HG03097 (cell line): Measurements from ENCODE around the gene MRPS18B.
A peak's percentile ranks its signal among the peaks of the same experiment; 100 is the strongest.
"Not testable (repeated sequence)": the region's sequence is repeated elsewhere in the genome, so short reads cannot be mapped to it uniquely, and the experiment has no call there.

Source experiments
- ATAC-seq: cut with Tn5 transposase; IDR thresholded peaks from one replicate; pipeline ENCODE4 v1.9.1; 2021; ENCODE audit not compliant: unreplicated experiment, low FRiP score

The MRPS18B gene

DNA sequence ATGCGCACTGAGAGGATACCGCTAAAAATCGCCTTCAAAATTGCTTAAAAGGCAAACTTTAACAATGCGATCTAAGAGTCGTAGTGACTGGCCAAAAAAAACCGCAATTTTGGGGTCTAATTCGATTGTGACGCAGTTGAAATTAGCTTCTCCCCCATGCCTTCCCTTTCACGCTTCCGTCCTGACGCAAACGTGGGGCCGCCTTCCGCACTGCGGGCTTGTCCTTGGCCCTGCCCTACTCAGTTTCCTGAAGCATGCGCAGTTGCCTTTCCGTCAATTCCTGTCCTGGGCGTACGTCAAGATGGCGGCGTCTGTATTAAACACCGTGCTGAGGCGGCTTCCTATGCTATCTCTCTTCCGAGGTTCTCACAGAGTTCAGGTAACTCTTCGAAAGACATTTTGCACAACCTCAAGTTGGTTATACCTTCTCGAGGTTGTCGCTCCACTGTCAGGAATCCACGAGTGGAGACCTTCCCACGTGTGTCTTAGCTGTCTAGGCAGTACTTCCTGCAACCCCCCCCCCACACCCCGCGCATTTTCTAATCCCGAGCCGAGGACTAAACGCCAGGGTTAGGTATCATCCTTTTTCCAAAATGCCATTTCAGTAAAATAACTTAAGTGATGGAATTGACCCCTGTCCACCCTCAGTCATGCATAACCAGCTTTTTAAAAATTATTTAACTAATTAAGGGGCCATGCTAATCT, at the start of gene MRPS18B:
Gene MRPS18B (plus strand): TSS at position 276 of the 705 bp plus-strand sequence. CDS start 26 bp downstream, at position 302.
- peak; percentile 69 for ATAC-seq

DNA sequence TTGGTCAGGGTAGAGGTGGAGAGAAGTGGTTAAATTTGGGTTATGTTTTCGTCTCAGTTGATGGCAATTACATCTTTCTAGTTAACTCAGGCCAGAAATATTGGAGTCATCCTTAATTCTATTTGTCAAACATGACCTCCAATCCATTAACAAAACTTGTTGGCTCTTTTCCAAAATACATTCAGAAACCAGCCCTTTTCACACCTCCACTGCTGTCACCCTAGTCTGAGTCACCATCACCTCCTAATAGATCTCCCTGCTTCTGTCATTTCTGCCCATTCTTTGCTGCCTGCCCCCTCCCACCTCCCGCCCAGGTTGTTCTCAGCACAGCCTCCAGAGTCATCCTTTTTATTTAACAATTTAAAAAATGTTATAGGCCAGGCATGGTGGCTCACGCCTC, 49.4 kb upstream of the MRPS18B start:
- no peak for ATAC-seq

GRCh38 chr6:30570263-30570662, 47.4 kb upstream of the MRPS18B start:
- ATAC-seq: no peak

- peak; percentile 9 for ATAC-seq
Observed at GRCh38 chr6:30570740-30571074, 46.9 kb upstream of the MRPS18B start.

DNA sequence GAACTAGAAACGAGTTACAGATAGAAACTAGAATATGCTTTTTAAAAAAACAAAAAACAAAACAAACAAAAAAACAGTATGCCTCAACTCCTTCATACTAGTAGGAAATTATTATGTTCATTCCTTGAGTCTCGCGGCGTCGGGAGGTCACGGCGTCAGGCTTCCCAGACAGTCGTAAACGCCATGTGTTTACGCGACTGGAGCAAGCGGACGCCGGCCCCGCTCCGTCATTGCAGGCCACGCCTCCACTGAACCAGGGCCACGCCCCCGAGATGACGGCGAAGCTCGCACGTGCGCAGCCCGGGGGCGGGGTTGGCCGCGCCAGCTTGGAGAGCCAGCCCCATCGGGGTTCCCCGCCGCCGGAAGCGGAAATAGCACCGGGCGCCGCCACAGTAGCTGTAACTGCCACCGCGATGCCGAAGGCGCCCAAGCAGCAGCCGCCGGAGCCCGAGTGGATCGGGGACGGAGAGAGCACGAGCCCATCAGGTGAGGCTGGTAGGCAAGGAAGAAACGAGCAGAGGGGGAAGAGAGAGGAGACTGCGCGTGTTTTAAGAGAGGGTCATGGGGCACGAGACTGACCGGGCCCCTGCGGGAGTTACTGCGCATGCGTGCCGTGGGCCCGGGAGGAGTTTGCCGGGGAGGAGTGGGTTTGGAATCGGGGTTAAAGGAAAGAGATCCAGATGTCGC, 46.4 kb upstream of the MRPS18B start, which contains the start of gene ABCF1:
Gene ABCF1 (plus strand): TSS at position 368 of the 687 bp plus-strand sequence. CDS start 46 bp downstream, at position 414.
- ATAC-seq: peak; percentile 88

DNA sequence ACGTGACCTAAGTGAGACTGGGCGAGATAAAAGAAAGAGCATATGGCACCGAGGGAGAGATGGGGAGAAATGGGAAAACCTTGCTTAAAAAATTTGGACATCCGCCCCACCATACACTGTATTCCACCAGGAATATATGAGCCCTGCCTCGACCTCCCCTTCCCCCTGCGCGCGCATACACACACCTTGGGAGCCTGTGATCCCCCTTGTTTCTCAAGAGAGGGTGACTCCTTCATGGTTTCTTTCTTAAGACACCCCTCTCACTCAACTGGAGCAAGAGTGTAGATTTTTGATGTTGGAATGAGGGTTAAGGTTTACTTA, 45.9 kb upstream of the MRPS18B start:
- no peak for ATAC-seq

GRCh38 chr6:30572148-30572547, 45.5 kb upstream of the MRPS18B start:
- no peak for ATAC-seq

GRCh38 chr6:30573113-30573512, 44.5 kb upstream of the MRPS18B start:
- ATAC-seq: no peak

DNA sequence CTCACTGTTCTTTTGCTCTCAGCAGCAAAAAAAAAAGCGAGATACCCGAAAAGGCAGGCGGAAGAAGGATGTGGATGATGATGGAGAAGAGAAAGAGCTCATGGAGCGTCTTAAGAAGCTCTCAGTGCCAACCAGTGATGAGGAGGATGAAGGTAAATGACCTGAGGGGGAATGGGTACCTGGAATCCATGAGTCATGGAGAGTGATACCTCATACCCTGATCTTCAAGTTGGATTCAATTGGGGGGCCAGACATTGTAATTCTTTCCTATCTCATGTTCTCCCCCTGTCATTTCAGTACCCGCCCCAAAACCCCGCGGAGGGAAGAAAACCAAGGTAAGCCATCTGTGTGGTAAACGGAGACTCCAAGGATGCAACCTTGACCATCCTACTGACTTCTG, 39.6 kb upstream of the MRPS18B start:
- no peak for ATAC-seq

GRCh38 chr6:30583921-30584320, 33.7 kb upstream of the MRPS18B start:
- ATAC-seq: no peak

DNA sequence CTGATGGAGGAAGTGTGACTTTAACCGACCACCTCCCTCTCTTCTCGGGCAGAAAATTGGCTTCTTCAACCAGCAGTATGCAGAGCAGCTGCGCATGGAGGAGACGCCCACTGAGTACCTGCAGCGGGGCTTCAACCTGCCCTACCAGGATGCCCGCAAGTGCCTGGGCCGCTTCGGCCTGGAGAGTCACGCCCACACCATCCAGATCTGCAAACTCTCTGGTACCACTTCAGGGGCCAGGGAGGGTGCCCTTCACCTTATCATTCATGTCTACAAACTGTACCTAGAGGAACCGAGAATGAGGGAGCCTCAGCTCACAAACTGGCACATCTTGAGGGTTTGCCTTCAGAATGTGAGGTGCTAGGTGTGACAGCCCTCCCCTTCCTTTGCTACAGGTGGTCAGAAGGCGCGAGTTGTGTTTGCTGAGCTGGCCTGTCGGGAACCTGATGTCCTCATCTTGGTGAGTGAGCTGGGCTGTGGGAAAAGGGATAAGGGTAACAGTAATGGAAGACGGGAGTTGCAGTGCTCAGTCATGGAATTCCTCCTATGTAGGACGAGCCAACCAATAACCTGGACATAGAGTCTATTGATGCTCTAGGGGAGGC, 27.8 kb upstream of the MRPS18B start:
- no peak for ATAC-seq

GRCh38 chr6:30590509-30590908, 27.1 kb upstream of the MRPS18B start:
- no peak for ATAC-seq

- ATAC-seq: no peak
Observed at GRCh38 chr6:30591008-30591407, 26.6 kb upstream of the MRPS18B start.

- ATAC-seq: no peak
Observed at GRCh38 chr6:30592287-30592686, 25.4 kb upstream of the MRPS18B start.

DNA sequence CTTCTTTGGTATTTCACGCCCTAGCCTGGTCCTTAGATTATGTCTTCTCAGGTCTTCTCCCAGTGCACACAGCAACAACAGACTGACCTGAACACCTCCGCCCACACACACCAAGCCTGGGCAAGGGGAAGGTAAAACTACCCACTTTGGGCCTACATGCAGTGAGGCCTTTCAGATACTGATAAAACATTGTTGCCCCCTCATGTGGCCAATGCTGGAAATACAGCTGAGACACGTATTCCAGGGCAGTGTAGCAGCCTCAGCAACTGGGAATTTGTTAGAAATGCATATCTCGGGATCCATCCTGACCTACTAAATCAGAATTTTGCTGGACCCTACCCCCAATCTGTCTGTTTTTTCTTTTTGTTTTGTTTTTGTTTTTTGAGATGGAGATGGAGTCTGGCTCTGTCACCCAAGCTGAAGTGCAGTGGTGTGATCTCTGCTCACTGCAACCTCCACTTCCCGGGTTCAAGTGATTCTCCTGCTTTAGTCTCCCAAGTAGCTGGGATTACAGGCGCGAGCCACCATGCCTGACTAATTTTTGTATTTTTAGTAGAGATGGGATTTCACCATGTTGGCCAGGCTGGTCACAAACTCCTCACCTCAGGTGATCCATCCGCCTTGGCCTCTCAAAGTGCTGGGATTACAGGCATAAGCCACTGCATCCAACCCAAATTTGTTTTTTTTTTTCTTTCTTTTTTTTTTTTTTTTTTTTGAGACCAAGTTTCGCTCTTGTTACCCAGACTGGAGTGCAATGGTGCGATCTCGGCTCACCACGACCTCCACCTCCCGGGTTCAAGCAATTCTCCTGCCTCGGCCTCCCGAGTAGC, 20.1 kb upstream of the MRPS18B start:
- not testable (repeated sequence) for ATAC-seq

GRCh38 chr6:30598912-30599624, 18.6 kb upstream of the MRPS18B start:
- no peak for ATAC-seq

- ATAC-seq: no peak
Observed at GRCh38 chr6:30599625-30600324, 17.9 kb upstream of the MRPS18B start.

GRCh38 chr6:30600451-30600961, 17.1 kb upstream of the MRPS18B start:
- no peak for ATAC-seq

DNA sequence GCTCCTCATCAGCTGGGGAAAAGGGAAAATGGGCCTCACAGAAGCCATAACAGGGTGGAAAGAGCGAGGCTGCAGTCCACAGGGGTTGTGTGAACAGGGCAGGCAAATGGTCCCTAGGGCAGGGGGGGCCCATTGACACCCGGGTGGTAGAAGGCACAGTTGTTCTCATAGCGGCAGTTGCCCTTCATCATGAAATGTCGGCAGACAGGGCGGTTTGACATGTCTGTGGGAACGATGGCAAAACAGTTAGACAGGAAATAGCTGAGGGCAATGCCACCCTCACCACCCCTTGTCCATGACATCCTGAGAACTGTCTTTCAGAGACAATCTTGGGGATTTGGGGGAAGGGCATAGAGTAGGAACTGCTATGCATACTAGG, 16.2 kb upstream of the MRPS18B start:
- no peak for ATAC-seq
